ENCODE measurements around the gene JDP2.
A peak's percentile ranks its signal among the peaks of the same experiment; 100 is the strongest.

JDP2 gene

DNA sequence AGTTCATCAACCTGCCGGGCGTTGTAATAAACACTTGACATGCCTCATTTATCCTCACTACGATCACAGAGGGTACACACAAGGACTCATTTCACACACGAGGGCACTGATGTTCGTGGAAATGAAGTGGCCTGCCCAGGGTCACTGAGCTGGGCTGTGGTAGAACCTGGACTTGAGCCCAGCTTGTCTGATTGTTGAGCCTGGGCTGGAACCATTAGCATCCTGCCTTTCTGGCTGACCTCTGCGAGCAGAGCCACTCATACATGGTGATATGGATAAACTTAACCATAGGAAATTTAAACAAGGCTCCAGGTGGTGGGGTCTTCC lies 16.6 kb upstream of the JDP2 start:
- no peak for DNase-seq

GRCh38 chr14:75413013-75413412 lies 14.8 kb upstream of the JDP2 start:
- DNase-seq = no peak

DNA sequence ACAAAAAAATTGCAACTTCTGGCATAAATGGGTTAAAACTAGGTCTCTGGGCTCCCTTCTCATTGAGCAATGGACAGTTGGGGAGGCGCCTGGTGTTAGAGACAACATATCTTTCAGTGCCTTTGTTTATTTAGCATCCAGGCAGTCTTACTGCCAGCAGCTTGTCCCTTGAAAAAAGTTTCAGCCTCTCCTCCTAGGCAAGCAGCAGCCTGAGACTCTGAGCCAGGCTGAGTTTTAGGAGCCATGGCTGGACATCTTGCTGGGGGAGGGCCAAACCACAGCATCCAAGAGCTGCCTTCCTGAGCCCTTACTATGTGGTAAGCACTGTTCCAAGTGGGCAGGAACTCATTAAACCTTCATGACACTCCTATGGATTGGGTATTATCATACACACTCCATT lies 10.1 kb upstream of the JDP2 start:
- DNase-seq = no peak

- peak; percentile 48 for DNase-seq
These were observed 8.7 kb upstream of the JDP2 start for GRCh38 chr14:75418850-75419768.

DNA sequence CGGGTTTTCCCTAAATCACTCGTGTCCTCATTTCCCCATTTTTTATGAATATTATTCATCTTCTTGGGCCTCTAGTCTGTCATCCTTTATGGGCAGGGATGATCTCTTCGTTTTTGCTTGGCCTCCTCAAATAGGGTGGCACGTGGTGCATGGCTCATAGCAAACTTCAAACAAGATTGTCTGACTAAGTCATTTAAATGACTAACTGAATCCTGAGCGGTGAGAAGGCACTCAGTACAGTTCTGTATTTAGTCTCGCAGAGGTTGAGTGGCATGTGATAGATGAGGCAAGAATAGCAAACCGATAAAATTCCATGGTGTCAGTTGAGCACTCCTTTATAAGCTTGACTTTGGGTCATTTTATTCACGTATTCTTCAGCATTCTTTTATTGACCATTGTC lies 5.7 kb upstream of the JDP2 start:
- no peak for DNase-seq

DNA sequence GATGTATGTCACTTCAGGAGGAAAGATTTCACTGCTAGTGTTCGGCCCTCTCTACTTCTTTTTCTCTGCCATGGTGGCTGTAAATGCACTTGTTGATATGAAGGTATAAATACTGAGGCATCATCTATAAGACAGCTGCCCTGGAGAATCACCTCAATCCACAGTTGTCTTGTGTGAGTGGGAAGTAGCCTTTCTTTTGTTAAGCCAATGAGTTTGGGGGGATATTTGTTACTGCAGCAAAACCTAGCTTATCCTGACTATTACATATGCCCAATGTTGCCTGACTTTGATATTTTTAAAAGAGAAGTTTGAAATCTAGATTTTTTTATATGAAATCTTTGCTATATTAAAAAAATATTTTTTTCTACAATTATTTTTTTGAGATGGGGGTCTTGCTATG lies 3.3 kb upstream of the JDP2 start:
- DNase-seq = no peak

DNA sequence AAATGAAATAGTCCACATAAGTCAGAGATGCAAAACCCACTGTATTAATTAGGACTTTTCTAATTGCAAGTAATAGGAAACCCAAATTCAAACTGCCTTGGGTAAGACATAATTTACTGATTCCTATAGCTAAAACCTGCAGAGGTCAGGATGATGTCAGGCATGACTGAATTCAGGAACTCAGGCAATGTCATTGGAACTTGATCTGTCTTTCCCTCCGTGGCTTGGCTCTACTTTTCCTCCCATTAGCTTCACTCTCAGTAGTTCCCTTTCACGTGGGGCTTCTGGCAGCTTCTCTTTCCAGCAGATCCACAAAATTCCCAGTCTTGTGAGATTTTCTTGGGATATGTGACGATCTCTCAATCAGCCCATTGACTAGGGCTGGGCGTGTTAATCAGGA lies 2.4 kb upstream of the JDP2 start:
- no peak for DNase-seq

DNA sequence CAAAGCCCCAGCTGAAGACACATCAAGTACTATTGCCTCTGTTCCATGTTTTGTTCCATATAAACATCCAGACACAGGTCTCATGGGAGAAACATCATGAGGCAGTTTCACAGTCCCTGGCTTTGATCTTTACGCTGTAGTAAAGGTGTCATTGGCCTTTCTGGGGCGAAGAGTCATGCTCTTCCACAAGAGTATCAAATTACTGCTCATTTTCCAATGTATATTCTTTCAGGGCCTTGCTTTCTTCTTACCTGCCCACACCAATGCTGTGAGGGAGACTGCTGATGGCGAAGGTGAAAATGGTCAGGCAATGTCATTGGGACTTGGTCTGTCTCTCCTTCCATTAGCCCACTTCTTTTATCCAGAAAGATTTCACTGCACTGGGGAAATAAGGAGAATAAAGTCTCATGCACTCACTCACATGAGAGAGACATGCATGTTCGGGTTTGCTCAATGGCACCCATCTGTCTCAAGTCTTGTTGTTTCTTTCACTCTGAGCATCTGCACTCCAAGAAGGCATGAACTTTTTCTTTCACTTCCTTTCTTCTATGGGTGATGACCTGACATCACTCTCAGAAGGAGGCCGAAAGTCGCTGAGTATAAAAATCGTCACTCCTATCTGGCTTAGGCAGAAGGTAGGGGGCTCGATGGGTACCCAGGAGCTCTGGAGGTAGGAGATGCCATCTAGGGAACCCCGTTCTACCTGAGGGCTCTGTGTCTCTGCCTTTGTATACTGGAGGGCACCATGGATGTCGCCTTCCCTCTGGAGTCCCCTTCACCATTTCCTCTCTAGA lies 1.3 kb upstream of the JDP2 start:
- DNase-seq = no peak

DNA sequence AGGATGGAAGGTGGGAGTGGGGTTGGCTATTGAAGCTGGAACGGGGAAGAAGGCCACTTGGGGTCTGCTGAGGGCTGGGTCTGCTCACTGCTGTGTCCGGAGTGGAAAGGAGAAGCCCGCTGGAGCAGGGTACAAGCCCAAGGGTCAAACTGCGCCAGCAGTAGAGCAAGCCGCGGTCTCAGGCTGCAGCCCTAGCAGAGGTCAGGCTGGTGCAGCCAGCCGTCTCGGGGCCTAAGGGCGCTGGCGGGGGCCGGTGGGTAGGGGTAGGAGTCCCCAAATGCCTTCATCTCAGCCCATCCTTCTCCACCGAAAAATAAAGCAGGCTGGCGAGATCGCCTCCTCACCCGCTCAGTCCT lies 718 bp upstream of the JDP2 start:
- DNase-seq = no peak

DNA sequence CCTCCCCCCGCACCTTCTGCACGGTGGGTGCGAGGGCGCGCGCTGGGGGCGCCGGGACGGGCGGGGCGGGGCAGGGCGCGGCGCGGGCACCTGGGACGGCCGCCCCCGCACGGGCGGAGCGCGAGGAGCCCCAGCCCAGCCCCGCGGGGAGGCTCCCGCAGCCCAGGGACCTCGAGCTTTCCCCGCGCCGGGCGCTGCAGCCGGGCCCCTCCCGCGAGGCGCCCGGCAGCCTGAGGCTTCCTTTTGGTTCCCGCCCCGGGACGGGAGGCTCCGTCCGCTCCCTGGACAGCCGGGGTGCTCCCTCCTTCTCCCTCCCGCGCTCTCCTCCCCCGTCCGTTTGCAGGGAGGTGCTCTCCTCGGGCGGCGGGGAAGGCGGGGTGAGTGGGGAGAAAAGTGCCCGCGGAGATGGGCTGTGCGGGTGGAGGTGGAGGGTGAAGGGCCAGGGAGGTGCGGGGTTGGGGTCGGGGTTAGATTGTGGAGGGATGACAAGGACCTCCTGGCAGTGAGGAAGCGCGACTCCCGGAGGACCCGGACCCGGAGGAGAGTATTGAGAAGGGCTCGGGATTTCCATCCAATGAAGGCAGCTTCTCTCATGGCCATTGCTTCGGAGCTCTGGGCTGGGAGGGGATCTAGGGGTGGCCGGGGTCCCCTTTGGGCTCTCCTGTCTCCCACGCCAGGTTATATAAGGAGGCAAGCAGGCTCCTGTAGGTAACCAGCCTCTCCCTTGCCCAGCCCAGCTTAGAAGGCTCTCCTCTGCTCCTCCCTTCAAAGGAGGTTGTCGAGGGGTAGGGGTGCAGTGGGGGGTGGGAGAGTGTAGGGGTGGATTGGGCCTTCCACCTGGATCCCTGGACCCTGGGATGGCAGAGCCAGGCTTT lies 645 bp downstream of the JDP2 start:
- DNase-seq = peak; percentile 61

- no peak for DNase-seq
These were observed 1.7 kb downstream of the JDP2 start for GRCh38 chr14:75429562-75429961.

- peak; percentile 62 for DNase-seq
These were observed 2.3 kb downstream of the JDP2 start for GRCh38 chr14:75430116-75430515.

DNA sequence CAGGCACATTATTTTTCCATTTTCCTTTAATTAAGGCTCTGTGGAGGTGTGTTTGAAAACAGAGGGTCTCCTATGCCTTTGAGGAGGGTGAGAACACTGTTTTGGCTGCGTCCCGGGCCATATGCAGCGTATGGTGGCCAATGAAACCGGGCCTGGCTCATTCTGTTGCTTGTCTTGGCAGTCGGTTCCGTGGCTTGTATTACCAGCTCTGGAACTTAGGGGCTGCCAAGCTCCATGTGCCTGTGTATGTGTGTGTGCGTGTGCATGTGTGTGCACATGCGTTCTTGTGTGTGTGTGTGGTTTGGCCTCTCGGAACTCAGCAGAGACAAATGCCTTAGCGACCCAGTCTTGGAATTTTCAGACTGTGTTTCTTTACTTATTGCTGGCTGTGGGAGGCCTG lies 2.7 kb downstream of the JDP2 start:
- DNase-seq = peak; percentile 92

DNA sequence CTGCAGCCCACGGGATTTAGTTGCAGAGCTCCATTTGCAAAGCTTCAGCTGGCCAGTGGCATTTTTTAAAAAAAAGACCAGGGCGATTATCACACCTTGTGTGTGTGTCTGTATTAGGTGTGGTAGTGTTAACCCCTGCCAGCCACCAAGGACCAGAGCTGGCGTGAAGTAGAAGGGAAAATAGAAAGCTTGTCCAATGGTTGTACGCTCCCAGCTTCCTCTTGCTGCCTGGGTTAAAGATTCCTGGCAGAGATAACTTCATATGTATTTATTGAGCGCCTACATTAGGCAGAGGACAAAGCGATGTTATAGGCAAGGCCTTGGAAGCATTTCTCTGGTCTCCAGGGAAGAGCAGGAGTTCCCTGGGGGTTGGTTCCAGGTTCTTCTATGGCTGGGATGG lies 3.2 kb downstream of the JDP2 start:
- no peak for DNase-seq

GRCh38 chr14:75431827-75432226 lies 4.0 kb downstream of the JDP2 start:
- DNase-seq = no peak

GRCh38 chr14:75432411-75432810 lies 4.6 kb downstream of the JDP2 start:
- no peak for DNase-seq

GRCh38 chr14:75433631-75434071 lies 5.8 kb downstream of the JDP2 start:
- DNase-seq = no peak

GRCh38 chr14:75434138-75434889 lies 6.5 kb downstream of the JDP2 start:
- no peak for DNase-seq

DNA sequence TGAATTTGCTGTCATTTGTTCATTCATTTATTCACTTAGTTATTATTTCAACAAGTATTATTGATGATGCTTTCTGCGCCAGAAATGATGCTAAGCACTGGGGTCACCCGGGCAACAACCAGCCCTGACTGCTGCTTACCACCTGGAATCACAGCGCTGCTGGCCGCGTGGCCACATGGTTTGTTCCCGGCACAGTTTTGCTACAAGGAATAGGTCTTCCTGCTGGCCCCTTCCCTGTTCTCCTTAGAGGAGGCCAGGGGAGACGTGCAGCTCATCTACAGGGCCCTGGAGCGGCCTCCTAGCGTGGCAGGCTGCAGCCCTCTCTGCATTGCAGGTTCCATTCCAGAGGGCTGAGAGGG lies 7.0 kb downstream of the JDP2 start:
- no peak for DNase-seq

- no peak for DNase-seq
These were observed 7.7 kb downstream of the JDP2 start for GRCh38 chr14:75435473-75435872.

DNA sequence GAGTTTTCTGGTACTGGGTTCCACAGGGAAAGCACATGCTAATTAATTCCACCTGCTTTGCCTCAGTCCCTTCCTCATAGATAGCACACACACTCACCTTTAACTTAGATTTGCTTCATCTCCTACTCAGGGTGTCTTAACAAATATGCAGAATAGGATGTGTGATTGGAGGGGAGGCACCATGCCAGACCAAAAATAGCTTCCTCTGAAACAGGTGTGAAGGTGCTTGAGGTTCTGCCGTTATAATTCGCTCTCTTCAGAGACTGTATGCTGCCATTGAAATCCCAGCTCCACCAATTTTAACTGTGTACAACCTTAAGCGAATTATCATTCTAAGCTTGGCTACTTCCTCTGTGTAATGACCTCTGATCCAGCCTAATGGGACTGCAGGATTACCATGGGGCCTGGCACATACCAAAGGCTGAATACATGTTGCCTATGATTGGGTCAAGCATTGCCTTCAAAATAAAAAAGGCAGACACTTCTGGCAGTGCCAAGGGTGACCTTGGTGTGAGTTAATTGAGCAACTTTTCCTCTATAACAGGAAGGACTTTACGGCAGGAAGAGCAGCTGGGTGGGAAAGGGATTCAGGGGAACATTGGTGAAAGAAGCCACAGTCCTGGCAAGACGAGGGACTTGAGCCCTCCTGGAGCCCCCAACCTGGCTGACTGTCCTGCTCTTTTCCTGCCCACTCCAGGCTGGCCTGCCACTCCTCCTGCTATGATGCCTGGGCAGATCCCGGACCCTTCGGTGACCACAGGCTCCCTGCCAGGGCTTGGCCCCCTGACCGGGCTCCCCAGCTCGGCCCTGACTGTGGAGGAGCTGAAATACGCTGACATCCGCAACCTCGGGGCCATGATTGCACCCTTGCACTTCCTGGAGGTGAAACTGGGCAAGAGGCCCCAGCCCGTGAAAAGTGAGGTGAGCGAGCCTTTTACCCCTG lies 9.7 kb downstream of the JDP2 start:
- DNase-seq = no peak
